Neutrophil (primary cell): ENCODE data around the gene ALOX15B.

Source experiments
- H3K27ac ChIP-seq: fragments of 200-600 bp; sonication (generic); 2 replicates; pipeline ENCODE4 v1.5.1; 2016; ENCODE audit warnings: mild to moderate bottlenecking, moderate library complexity
- H3K27me3 ChIP-seq: fragments of 200-600 bp; sonication (generic); 2 replicates; pipeline ENCODE4 v1.6.0; 2016; ENCODE audit warnings: mild to moderate bottlenecking
- H3K36me3 ChIP-seq: fragments of 200-600 bp; sonication (generic); 2 replicates; pipeline ENCODE4 v1.5.1; 2017
- H3K4me1 ChIP-seq, 2 experiments: fragments of 200-600 bp in 1 of 2; sonication (generic) in 1 of 2; 1 replicate in 1 of 2; 2 replicates in 1 of 2; pipeline versions ENCODE4 v1.5.1 to v1.6.1; 2013 to 2016; ENCODE audit warnings: low read depth in 1 of 2, low read length in 1 of 2, mild to moderate bottlenecking in 1 of 2, moderate library complexity in 1 of 2; ENCODE audit not compliant: control insufficient read depth in 1 of 2, insufficient read depth in 1 of 2
- H3K4me3 ChIP-seq, 2 experiments: fragments of 200-600 bp in 1 of 2; sonication (generic) in 1 of 2; 1 replicate in 1 of 2; 2 replicates in 1 of 2; pipeline ENCODE4 v1.5.1; 2013 to 2016; ENCODE audit warnings: low read depth in 1 of 2, low read length in 1 of 2, mild to moderate bottlenecking in 1 of 2, moderate library complexity in 1 of 2
- H3K9me3 ChIP-seq: fragments of 200-600 bp; sonication (generic); 2 replicates; pipeline ENCODE4 v1.5.1; 2016
- CTCF ChIP-seq: fragments of 200-600 bp; sonication (generic); IDR thresholded peaks from 2 replicates; pipeline ENCODE4 v1.5.1; 2016; ENCODE audit warnings: antibody characterized with exemption

ALOX15B gene

GRCh38 chr17:8025176-8025911 lies 13.5 kb upstream of the ALOX15B start:
- Histone ChIP-seq H3K4me1 (peaks cover 46% of the 10 kb centered on the region in 2 experiments), H3K4me3 (no peak overlapping the region), H3K9me3 (no peaks in the 10 kb centered on the region), H3K27ac (no peak overlapping the region), H3K27me3 (peaks cover 41% of the 10 kb centered on the region), H3K36me3 (no peaks in the 10 kb centered on the region)
- TF ChIP-seq CTCF, result no peak

- no peaks in the 10 kb centered on the region for H3K36me3 ChIP-seq
These were observed 9.7 kb upstream of the ALOX15B start for GRCh38 chr17:8029121-8029520.

DNA sequence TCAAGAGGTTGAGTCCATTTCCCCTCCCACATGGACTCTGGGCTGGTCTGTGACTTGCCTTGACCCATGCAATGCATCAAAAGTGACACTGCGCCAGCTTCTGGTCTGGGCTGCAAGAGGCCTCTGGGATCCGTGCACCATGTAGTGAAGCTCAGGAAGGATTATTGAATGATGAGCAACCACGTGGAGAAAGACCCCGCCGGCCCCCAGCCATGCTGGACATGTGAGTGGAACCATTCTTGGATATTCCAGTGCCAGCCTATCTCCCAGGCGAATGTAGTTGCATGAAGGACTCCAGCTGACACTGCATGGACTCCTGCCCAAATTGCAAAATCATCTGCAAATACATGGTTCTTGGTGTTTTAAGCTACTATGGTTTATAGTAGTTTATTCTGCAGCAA lies 7.6 kb upstream of the ALOX15B start:
- H3K27ac ChIP-seq, result no peak overlapping the region
- H3K27me3 ChIP-seq, result peaks cover 75% of the 10 kb centered on the region
- no peak for TF ChIP-seq CTCF
- no peaks in the 10 kb centered on the region for H3K36me3 ChIP-seq
- no peaks in the 10 kb centered on the region for H3K9me3 ChIP-seq
- no peak overlapping the region for H3K4me3 ChIP-seq
- no peaks in the 10 kb centered on the region for H3K4me1 ChIP-seq

More at GRCh38 chr17:8029121-8029520, 9.7 kb upstream of the ALOX15B start:
- no peak overlapping the region for H3K27ac ChIP-seq
- TF ChIP-seq CTCF, result no peak
- no peaks in the 10 kb centered on the region for H3K9me3 ChIP-seq
- no peak overlapping the region for H3K4me3 ChIP-seq
- peaks cover 70% of the 10 kb centered on the region for H3K27me3 ChIP-seq
- peaks cover 10 to 11% of the 10 kb centered on the region in 2 experiments for H3K4me1 ChIP-seq

- TF ChIP-seq CTCF, result no peak
- Histone ChIP-seq H3K27me3 (peaks cover 72% of the 10 kb centered on the region), H3K36me3 (no peaks in the 10 kb centered on the region), H3K4me3 (no peak overlapping the region), H3K27ac (no peak overlapping the region), H3K4me1 (no peaks in the 10 kb centered on the region), H3K9me3 (no peaks in the 10 kb centered on the region)
These were observed 6.9 kb upstream of the ALOX15B start for GRCh38 chr17:8031950-8032349.

DNA sequence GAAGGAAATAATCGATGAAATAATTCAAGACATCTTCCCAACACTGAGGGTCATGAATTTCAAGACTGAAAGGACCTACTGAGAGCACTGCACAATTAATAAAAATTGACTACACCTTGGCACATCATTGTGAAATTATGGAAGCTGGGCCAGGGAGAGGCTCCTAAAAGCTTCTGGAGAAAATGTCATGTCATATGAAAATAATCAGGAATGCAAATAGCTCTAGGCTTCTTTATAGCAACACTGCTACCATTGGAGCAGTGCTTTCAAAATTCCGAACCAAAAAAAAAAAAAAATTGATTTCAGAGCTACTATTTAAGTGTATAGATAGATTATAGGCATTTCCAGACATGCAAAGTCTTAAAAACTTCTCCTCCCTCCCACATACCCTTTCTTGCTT lies 6.4 kb upstream of the ALOX15B start:
- Histone ChIP-seq H3K9me3 (no peaks in the 10 kb centered on the region), H3K27ac (no peak overlapping the region), H3K4me3 (no peak overlapping the region), H3K27me3 (peaks cover 72% of the 10 kb centered on the region), H3K4me1 (no peaks in the 10 kb centered on the region), H3K36me3 (no peaks in the 10 kb centered on the region)
- TF ChIP-seq CTCF, result no peak
